Common myeloid progenitor, CD34-positive (primary cell): ENCODE results near the gene LRMDA.

Source experiments
- CTCF ChIA-PET: fragments of 350-600 bp; sonication (Branson Sonifier 250); formaldehyde crosslinking; loops from one replicate; lab custom pipeline; 2021; ENCODE audit warnings: antibody characterized with exemption; lab: Charles Lee
- POLR2A ChIA-PET: fragments of 350-600 bp; sonication (Branson Sonifier 250); formaldehyde crosslinking; loops from one replicate; lab custom pipeline; 2021; ENCODE audit warnings: antibody characterized with exemption; lab: Charles Lee
- DNase-seq, 3 donors: peaks; one replicate each; pipeline versions ENCODE4 v3.0.0 to v3.0.0-alpha.2; 2013
- H3K27ac ChIP-seq, 2 experiments: 1 replicate in 1 of 2; 2 replicates in 1 of 2; pipeline ENCODE4 v1.7.0; 2013; ENCODE audit warnings: inconsistent platforms in 2 of 2, low read length in 2 of 2, mild to moderate bottlenecking in 2 of 2, low read depth in 1 of 2, moderate library complexity in 1 of 2; ENCODE audit not compliant: severe bottlenecking in 2 of 2, insufficient read depth in 1 of 2, poor library complexity in 1 of 2
- H3K27me3 ChIP-seq, 5 experiments: replicated peaks in 2 of 5; 1 replicate in 3 of 5; 2 replicates in 2 of 5; pipeline versions ENCODE4 v1.6.1 to v1.7.0; 2013; ENCODE audit warnings: low read length in 4 of 5, mild to moderate bottlenecking in 2 of 5, moderate library complexity in 2 of 5, inconsistent platforms in 1 of 5; ENCODE audit not compliant: insufficient read depth in 5 of 5, control insufficient read depth in 4 of 5
- H3K36me3 ChIP-seq, 4 experiments: 1 replicate in 2 of 4; 2 replicates in 2 of 4; pipeline versions ENCODE4 v1.6.1 to v1.7.0; 2013; ENCODE audit warnings: low read length in 3 of 4, control low read depth in 1 of 4, mild to moderate bottlenecking in 1 of 4; ENCODE audit not compliant: control insufficient read depth in 4 of 4, insufficient read depth in 4 of 4
- H3K4me1 ChIP-seq, 4 experiments: 1 replicate in 3 of 4; 2 replicates in 1 of 4; pipeline versions ENCODE4 v1.6.1 to v1.7.1; 2013; ENCODE audit warnings: low read length in 3 of 4, mild to moderate bottlenecking in 3 of 4, control low read depth in 1 of 4, inconsistent platforms in 1 of 4, moderate library complexity in 1 of 4; ENCODE audit not compliant: control insufficient read depth in 4 of 4, insufficient read depth in 4 of 4; ENCODE audit errors: control extremely low read depth in 1 of 4
- H3K4me3 ChIP-seq, 7 experiments: 1 replicate in 4 of 7; 2 replicates in 3 of 7; pipeline versions ENCODE4 v1.5.1 to v1.7.0; 2013; ENCODE audit warnings: mild to moderate bottlenecking in 7 of 7, low read length in 6 of 7, moderate library complexity in 6 of 7, inconsistent platforms in 2 of 7, low read depth in 2 of 7, control low read depth in 1 of 7; ENCODE audit not compliant: insufficient read depth in 4 of 7, control insufficient read depth in 1 of 7; ENCODE audit errors: extremely low read depth in 1 of 7
- H3K9me3 ChIP-seq, 5 experiments: 1 replicate in 4 of 5; 2 replicates in 1 of 5; pipeline versions ENCODE4 v1.6.1 to v1.7.1; 2013; ENCODE audit warnings: low read length in 4 of 5, mild to moderate bottlenecking in 2 of 5, inconsistent platforms in 1 of 5, low read depth in 1 of 5, moderate library complexity in 1 of 5; ENCODE audit not compliant: control insufficient read depth in 4 of 5, insufficient read depth in 2 of 5; ENCODE audit errors: control extremely low read depth in 1 of 5
- WGBS: methylation state at CpG from one replicate; pipeline ENCODE4 v1.1.5; 2013; ENCODE audit not compliant: insufficient coverage; 5-methylcytosine and 5-hydroxymethylcytosine counted together

Gene LRMDA

GRCh38 chr10:75405598-75406461 is 25.6 kb upstream of the LRMDA start:
- H3K4me3 ChIP-seq = peak overlapping the region in 2 of 7 experiments; percentile 86 to 91
- H3K27me3 ChIP-seq = peaks cover 0 to 70% (median 20%) of the 10 kb centered on the region in 5 experiments
- peaks cover 0 to 2% (median 0%) of the 10 kb centered on the region in 5 experiments for H3K9me3 ChIP-seq
- H3K36me3 ChIP-seq = no peaks in the 10 kb centered on the region
- DNase-seq = no peak
- WGBS = 83% methylated on average over 35 of the region's 39 CpGs
- CTCF ChIA-PET = interaction anchor here (2.3 kb wide), 1 partner anchor 26 kb away, joined by 6 read pairs; the partner anchor contains the start of gene LRMDA
- POLR2A ChIA-PET = interaction anchor here (0.6 kb wide), 1 partner anchor 11 kb away, joined by 4 read pairs; no protein-coding TSS in a partner anchor
- H3K4me1 ChIP-seq = peaks cover 3 to 67% (median 61%) of the 10 kb centered on the region in 4 experiments
- no peak overlapping the region for H3K27ac ChIP-seq

- H3K4me1 ChIP-seq = peaks cover 3 to 64% (median 57%) of the 10 kb centered on the region in 4 experiments
- peaks cover 0 to 70% (median 22%) of the 10 kb centered on the region in 5 experiments for H3K27me3 ChIP-seq
- no peak overlapping the region for H3K27ac ChIP-seq
- peak overlapping the region in 4 of 7 experiments; percentile 71 to 87 (median 79) for H3K4me3 ChIP-seq
- no peak for DNase-seq
- ChIA-PET POLR2A (no interaction called here), CTCF (no interaction called here)
- peaks cover 0 to 2% (median 0%) of the 10 kb centered on the region in 5 experiments for H3K9me3 ChIP-seq
- WGBS = 96% methylated on average over 21 of the region's 29 CpGs
- H3K36me3 ChIP-seq = no peaks in the 10 kb centered on the region
Observed at GRCh38 chr10:75406462-75407223, 24.8 kb upstream of the LRMDA start.

GRCh38 chr10:75407224-75407712 is 24.2 kb upstream of the LRMDA start:
- Histone ChIP-seq H3K27ac (no peak overlapping the region), H3K9me3 (peaks cover 0 to 2% (median 0%) of the 10 kb centered on the region in 5 experiments), H3K36me3 (no peaks in the 10 kb centered on the region), H3K4me1 (peaks cover 3 to 62% (median 53%) of the 10 kb centered on the region in 4 experiments), H3K4me3 (peak overlapping the region; percentile 50 to 87 (median 77)), H3K27me3 (peaks cover 0 to 70% (median 22%) of the 10 kb centered on the region in 5 experiments)
- 17% methylated on average over 27 of the region's 37 CpGs for whole genome bisulfite sequencing
- peak in 1 of 3 donors; percentile 39 for DNase-seq
- ChIA-PET POLR2A (no interaction called here), CTCF (no interaction called here)

GRCh38 chr10:75407713-75408508 is 23.5 kb upstream of the LRMDA start:
- DNase-seq = peak in 2 of 3 donors; percentile 41 to 61
- peaks cover 0 to 2% (median 0%) of the 10 kb centered on the region in 5 experiments for H3K9me3 ChIP-seq
- peaks cover 3 to 55% (median 48%) of the 10 kb centered on the region in 4 experiments for H3K4me1 ChIP-seq
- peaks cover 0 to 66% (median 22%) of the 10 kb centered on the region in 5 experiments for H3K27me3 ChIP-seq
- no peaks in the 10 kb centered on the region for H3K36me3 ChIP-seq
- no peak overlapping the region for H3K27ac ChIP-seq
- peak overlapping the region; percentile 50 to 87 (median 77) for H3K4me3 ChIP-seq
- ChIA-PET CTCF (no interaction called here), POLR2A (no interaction called here)
- 1% methylated on average over 61 of the region's 68 CpGs for WGBS

GRCh38 chr10:75408509-75408875 is 22.9 kb upstream of the LRMDA start:
- Histone ChIP-seq H3K9me3 (peaks cover 0 to 2% (median 0%) of the 10 kb centered on the region in 5 experiments), H3K4me3 (peak overlapping the region; percentile 50 to 87 (median 77)), H3K4me1 (peaks cover 3 to 50% (median 42%) of the 10 kb centered on the region in 4 experiments), H3K36me3 (no peaks in the 10 kb centered on the region), H3K27me3 (peaks cover 0 to 61% (median 17%) of the 10 kb centered on the region in 5 experiments), H3K27ac (no peak overlapping the region)
- WGBS = 0% methylated on average over 17 of the region's 27 CpGs
- DNase-seq = no peak
- ChIA-PET CTCF (no interaction called here), POLR2A (no interaction called here)
